T47D (cell line): Measurements from ENCODE around the gene CARD11.

Experiments
- DNase-seq, 2 experiments: peaks; one replicate each; pipeline versions ENCODE4 v3.0.0 to v3.0.0-alpha.2; 2011 to 2012; ENCODE audit warnings: low read depth in 1 of 2, low spot score in 1 of 2
- JUND ChIP-seq: IDR thresholded peaks from 2 replicates; pipeline ENCODE4 v1.6.1; 2012; ENCODE audit warnings: low read depth
- in situ Hi-C: cut with HindIII; loops from 2 replicates; pipeline ENCODE4 v1.10.0; 2016; ENCODE audit warnings: low sequenced_read_pairs, low pct_unique_long_range_greater_than_20kb

The CARD11 gene

GRCh38 chr7:3003936-3004335, 39.7 kb downstream of the CARD11 start:
- DNase-seq: no peak
- in situ Hi-C loops: no loop called here
- TF ChIP-seq JUND: no peak

GRCh38 chr7:3002631-3003030, 41.0 kb downstream of the CARD11 start:
- TF ChIP-seq JUND: no peak
- no peak for DNase-seq
- in situ Hi-C loops: no loop called here

GRCh38 chr7:3000566-3000965, 43.1 kb downstream of the CARD11 start:
- DNase-seq: no peak
- in situ Hi-C loops: no loop called here
- no peak for TF ChIP-seq JUND

GRCh38 chr7:2999078-2999500, 44.6 kb downstream of the CARD11 start:
- no peak for TF ChIP-seq JUND
- in situ Hi-C loops: no loop called here
- DNase-seq: no peak

- no peak for TF ChIP-seq JUND
- no peak for DNase-seq
- in situ Hi-C loops: no loop called here
Measured at GRCh38 chr7:2997014-2997413, 46.7 kb downstream of the CARD11 start.

GRCh38 chr7:2996141-2996540, 47.5 kb downstream of the CARD11 start:
- in situ Hi-C loops: no loop called here
- no peak for DNase-seq
- no peak for TF ChIP-seq JUND

- no peak for DNase-seq
- in situ Hi-C loops: no loop called here
- TF ChIP-seq JUND: no peak
Measured at GRCh38 chr7:2993868-2994267, 49.8 kb downstream of the CARD11 start.

GRCh38 chr7:2993396-2993795, 50.3 kb downstream of the CARD11 start:
- in situ Hi-C loops: no loop called here
- no peak for TF ChIP-seq JUND

GRCh38 chr7:2990949-2991470, 52.7 kb downstream of the CARD11 start:
- in situ Hi-C loops: no loop called here
- TF ChIP-seq JUND: no peak
- peak in 1 of 2 experiments; percentile 79 for DNase-seq

More at GRCh38 chr7:2993396-2993795, 50.3 kb downstream of the CARD11 start:
- no peak for DNase-seq

GRCh38 chr7:2986561-2986960, 57.1 kb downstream of the CARD11 start:
- TF ChIP-seq JUND: no peak
- in situ Hi-C loops: no loop called here
- no peak for DNase-seq

- no peak for DNase-seq
- in situ Hi-C loops: no loop called here
- no peak for TF ChIP-seq JUND
Measured at GRCh38 chr7:2985866-2986265, 57.8 kb downstream of the CARD11 start.

- no peak for DNase-seq
- in situ Hi-C loops: no loop called here
- no peak for TF ChIP-seq JUND
Measured at GRCh38 chr7:2984091-2984490, 59.6 kb downstream of the CARD11 start.

- TF ChIP-seq JUND: no peak
- DNase-seq: no peak
- in situ Hi-C loops: no loop called here
Measured at GRCh38 chr7:2983586-2983985, 60.1 kb downstream of the CARD11 start.

GRCh38 chr7:2982831-2983230, 60.8 kb downstream of the CARD11 start:
- in situ Hi-C loops: no loop called here
- DNase-seq: no peak
- TF ChIP-seq JUND: no peak

- no peak for TF ChIP-seq JUND
- DNase-seq: no peak
- in situ Hi-C loops: no loop called here
Measured at GRCh38 chr7:2982401-2982800, 61.3 kb downstream of the CARD11 start.
